Measurements from ENCODE around the gene AMZ2. TPM values are rescaled to one million over a fixed set of nuclear protein-coding genes. Genes with fewer than 3 reads are reported as not detected.
A peak's percentile ranks its signal among the peaks of the same experiment; 100 is the strongest.
"Not testable (repeated sequence)": the region's sequence is repeated elsewhere in the genome, so short reads cannot be mapped to it uniquely, and the experiment has no call there.

Gene AMZ2
- total RNA-seq, 1 experiment from 2014 or later: 180 TPM

DNA sequence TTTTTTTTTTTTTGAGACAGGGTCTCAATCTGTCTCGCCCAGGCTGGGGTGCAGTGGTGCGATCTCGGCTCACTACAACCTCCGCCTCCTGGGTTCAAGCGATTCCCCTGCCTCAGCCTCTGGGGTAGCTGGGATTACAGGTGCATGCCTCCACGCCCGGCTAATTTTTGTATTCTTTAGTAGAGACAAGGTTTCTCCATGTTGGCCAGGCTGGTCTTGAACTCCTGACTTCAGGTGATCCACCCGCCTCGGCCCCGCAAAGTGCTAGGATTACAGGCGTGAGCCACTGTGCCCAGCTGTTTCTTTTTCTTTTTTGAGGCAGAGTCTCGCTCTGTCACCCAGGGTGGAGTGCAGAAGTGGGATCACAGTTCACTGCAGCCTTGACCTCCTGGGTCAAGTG is 27.1 kb upstream of the AMZ2 start:
- DNase-seq (ENCODE audit: low spot score): not testable (repeated sequence)

- no peak for DNase-seq (ENCODE audit: low spot score)
Measured at GRCh38 chr17:68221786-68222185, 26.1 kb upstream of the AMZ2 start.

- no peak for DNase-seq (ENCODE audit: low spot score)
Measured at GRCh38 chr17:68222606-68223005, 25.2 kb upstream of the AMZ2 start.

DNA sequence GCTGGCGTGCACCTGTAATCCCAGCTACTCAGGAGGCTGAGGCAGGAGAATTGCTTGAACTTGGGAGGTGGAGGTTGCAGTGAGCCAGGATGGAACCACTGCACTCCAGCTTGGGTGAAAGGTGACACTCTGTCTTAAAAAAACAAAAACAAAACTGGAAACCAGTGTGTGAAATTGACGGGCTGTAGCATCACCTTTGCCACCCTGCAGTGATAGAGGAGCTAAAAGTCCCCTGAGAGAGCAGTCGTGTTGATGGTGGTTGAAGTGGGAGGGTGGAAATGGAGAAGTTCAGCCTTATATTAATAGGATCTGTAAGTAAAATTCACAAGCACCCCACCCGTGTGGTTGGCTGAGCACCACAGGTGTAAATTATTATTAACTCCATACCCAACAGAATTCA is 22.8 kb upstream of the AMZ2 start:
- DNase-seq (ENCODE audit: low spot score): not testable (repeated sequence)

DNA sequence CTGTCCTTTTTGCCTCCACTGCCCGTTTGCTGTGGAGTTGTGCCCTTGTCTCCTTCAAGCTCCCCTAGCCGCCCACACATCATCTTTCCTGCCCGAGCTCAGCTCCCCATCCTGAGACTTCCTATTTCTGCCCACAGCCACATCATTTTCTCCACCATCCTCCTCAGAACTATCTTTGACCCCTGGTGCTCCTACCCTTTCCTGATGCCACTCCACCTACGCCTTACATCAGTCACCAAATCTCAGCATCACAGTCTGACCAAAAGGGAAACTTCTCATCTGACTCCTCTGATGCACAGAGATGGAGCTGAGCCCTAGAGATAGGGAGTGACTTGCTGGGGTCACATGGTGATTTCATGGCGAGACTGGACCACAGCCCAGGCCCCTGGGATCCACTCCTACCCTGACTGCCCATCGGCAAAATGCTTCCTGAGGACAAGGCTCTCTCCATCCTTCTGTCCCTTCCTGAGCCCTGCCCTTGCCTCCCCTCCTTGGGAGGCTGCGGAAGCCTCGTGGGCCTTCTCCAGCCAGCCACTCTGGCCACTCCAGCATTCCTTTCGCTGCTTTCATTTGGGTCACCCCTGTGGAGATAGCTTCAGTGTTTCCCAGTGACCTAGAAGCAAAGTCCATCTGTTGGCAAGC is 19.7 kb upstream of the AMZ2 start:
- not testable (repeated sequence) for DNase-seq (ENCODE audit: low spot score)

DNA sequence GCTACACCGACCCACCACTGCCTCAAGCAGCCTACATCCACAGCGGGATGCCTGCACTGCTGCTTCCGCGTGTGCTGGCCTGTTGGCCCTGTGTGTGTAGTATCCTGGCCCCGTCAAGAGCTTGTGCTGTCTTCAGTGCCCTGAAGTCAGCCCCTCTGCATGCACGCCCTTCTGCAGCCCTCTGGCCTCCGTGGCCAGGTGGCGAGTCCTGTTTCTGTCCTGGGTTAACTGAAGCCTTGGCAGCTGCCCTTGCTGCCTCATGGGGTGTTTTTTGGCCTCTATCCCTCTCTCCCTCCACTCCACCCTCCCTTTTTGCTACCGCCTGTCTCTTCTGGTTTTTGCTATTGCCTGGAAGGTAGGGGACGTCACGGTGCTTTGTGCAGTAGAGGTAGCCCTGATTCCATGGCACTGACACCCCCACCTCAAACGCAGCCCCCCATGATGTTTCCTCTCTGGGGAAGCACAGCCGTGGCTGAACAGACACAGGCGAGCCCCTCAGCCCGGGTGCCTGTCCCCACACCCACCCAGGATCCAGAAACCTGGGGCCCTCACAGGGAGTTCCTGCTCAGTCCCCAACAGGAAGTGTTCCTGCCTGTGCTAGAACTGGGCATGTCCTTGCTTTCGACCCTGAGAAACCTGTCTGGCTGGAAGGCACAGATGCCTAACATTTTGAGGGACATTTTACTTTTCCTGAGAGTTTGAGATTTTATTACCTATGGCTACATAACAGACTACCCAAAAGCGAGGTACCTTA is 18.8 kb upstream of the AMZ2 start:
- no peak for DNase-seq (ENCODE audit: low spot score)

DNA sequence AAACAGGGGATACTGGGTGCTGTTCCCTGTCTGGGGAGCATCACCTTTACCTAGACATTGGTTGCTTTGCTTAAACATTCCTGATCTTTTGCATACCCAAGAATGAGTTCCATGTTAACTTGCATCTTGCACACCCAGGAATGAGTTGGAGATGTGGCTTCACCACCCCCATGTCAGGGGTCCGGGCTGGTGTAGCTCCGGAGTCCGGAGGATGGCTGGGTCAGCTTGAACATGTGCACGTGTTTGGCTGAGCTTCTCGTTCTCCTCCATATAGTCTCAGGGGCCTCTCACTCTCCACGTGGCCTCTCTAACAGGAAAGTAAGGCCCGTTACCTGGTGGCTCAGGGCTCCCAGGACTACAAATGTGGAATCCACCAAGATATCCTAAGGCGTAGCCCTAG is 18.2 kb upstream of the AMZ2 start:
- DNase-seq (ENCODE audit: low spot score): no peak

DNA sequence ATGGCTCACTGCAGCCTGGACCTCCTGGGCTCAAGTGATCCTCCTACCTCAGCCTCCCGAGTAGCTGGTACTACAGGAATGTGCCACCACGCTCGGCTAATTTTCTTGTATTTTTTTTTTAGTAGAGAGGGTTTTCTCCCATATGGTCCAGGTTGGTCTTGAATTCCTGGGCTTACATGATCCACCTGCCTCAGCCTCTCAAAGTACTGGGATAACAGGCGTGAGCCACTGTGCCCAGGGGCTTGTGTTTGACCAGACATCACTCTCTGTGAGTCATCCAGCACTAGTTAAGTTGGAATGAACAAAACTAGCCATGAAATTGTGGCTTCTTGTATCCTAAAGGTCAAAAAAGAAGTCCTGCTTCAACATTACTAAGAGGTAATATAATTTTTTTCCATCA is 16.7 kb upstream of the AMZ2 start:
- DNase-seq (ENCODE audit: low spot score): not testable (repeated sequence)

DNA sequence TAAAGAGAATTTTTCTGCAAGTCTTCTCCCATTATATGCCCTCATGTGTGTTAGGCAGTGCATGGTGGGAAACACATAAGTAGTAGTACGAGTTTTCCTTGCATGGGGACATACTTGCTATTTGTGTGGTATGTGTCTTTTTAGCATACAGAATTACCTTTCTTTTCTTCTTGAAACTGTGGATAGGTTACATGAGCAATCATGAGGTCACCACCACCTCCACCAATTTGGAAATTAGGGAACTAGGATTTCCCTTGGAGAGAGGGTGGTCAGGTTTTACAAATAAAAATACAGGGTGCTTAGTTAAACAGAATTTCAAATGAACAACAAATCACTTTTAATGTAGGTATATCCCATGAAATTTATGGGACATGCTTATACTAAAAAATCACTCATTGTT is 16.3 kb upstream of the AMZ2 start:
- no peak for DNase-seq (ENCODE audit: low spot score)

GRCh38 chr17:68232741-68233140 is 15.1 kb upstream of the AMZ2 start:
- not testable (repeated sequence) for DNase-seq (ENCODE audit: low spot score)

GRCh38 chr17:68234726-68235335 is 13.0 kb upstream of the AMZ2 start:
- peak; percentile 94 for DNase-seq (ENCODE audit: low spot score)

- DNase-seq (ENCODE audit: low spot score): peak; percentile 38
Measured at GRCh38 chr17:68235336-68235791, 12.5 kb upstream of the AMZ2 start.

GRCh38 chr17:68237369-68238163 is 10.3 kb upstream of the AMZ2 start:
- not testable (repeated sequence) for DNase-seq (ENCODE audit: low spot score)

GRCh38 chr17:68238164-68238870 is 9.5 kb upstream of the AMZ2 start:
- no peak for DNase-seq (ENCODE audit: low spot score)

GRCh38 chr17:68238871-68239253 is 9.0 kb upstream of the AMZ2 start:
- DNase-seq (ENCODE audit: low spot score): no peak

DNA sequence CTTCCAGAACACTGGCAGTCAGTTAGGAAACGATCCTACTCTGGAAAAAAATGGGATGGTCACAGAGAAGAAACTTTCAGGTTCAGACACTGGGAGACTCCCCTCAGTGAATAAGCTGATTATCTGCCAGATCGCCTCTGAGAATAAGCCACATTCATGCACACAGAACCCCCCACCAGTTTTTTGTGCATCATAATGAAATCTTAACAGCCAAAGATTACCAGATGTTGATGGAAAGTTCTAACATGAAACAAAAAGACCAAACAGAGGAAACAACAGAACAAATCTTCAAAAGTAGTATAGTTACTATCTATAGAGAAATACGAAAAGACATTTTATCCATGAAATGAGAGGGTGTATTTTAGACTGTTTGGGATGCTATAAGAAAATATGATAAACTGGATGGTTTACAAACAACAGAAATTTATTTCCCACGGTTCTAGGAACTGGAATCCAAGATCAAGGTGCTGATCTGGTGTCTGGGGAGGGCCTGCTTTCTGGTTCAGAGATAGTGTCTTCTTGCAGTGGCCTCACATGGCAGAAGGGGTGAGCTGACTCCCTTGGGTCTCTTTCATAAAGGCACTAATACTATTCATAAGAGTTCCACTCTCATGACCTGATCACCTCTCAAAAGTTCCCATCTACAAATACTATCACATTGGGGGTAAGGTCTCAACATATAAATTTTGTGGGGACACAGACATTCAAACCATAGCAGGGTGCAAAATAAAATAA is 8.0 kb upstream of the AMZ2 start:
- DNase-seq (ENCODE audit: low spot score): no peak

GRCh38 chr17:68246271-68247028 is 1.4 kb upstream of the AMZ2 start:
- DNase-seq (ENCODE audit: low spot score): no peak

GRCh38 chr17:68248199-68248825 is 469 bp downstream of the AMZ2 start:
- no peak for DNase-seq (ENCODE audit: low spot score)

DNA sequence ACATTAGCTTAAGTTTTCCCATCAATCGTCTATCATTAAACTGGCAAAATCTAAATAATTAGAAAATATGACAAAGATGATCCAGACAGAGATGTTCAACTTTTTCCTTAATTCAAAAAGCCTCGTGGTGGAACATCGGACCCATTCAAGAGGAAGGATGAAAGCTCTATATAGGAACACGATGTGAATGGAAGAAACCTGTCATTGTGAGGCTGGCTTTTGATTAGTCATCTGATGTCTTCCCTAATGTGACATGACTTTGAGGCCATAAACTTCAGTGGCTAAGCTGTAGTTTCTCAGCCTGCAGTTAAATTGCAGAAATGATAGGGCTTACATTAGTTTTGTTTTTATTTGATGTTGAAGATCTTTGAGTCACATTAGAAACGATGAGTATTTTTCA is 1.0 kb downstream of the AMZ2 start:
- no peak for DNase-seq (ENCODE audit: low spot score)

DNA sequence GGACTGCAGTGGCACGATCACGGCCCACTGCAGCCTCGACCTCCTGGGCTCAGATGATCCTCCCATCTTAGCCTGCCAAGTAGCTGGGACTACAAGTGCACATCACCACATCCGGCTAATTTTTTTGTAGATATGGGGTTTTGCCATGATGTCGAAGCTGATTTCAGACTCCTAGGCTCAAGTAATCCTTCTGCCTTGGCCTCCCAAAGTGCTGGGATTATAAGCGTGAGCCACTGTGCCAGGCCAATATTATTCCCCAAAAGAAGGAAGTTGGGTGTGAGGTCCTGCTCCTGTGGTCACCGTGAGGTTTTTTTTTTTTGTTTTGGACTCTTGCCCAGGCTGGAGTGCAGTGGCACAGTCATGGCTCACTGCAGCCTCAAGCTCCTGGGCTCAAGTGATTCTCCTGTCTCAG is 1.5 kb downstream of the AMZ2 start:
- no peak for DNase-seq (ENCODE audit: low spot score)
